ENCODE data around the gene WWC2.

DNA sequence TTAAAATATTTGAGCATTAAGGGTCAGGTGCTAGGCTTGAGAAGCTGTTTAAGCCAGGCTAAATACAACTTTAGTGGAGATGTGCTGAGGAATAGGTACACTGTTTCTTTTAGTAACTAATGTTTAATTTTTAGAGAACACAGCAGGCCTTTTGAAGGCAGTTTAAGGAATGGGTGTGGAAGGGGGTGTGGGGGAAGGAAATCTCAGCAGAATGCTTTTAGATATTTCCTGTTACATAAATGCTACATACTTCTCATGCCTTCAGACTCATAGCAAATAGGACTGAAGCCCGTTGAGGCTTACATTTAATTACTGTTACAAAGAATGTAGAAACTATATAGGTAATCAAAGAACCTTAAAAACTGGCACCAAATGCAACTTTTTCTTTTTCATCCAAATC, 66.3 kb downstream of the WWC2 start:
- TF ChIP-seq GATA3 (IDR thresholded peaks at IDR 0.05; ENCODE audit: low read depth, low read length): no peak
- no peak for TF ChIP-seq GATA2 (IDR thresholded peaks at IDR 0.05; ENCODE audit: low read depth, low read length)
